B cell (primary cell): Measurements from ENCODE around the gene ANAPC10. TPM values are rescaled to one million over a fixed set of nuclear protein-coding genes. Genes with fewer than 3 reads are reported as not detected.

ENCODE experiments used
- ATAC-seq: fragments of 200-7000 bp; cut with Tn5 transposase; one replicate; pipeline ENCODE4 v1.10.0; 2021; ENCODE audit warnings: low read depth, mild to moderate bottlenecking, moderate number of reproducible peaks, moderate library complexity
- CTCF ChIA-PET: fragments of 350-600 bp; sonication (Branson Sonifier 250); formaldehyde crosslinking; loops from one replicate; lab custom pipeline; 2021; ENCODE audit warnings: antibody characterized with exemption, inconsistent platforms; lab: Charles Lee
- POLR2A ChIA-PET: fragments of 350-600 bp; sonication (Branson Sonifier 250); formaldehyde crosslinking; loops from one replicate; lab custom pipeline; 2021; ENCODE audit warnings: antibody characterized with exemption; lab: Charles Lee
- DNase-seq: peaks from one replicate; pipeline ENCODE4 v3.0.0; 2013
- H2AFZ ChIP-seq: 2 replicates; pipeline ENCODE4 v1.6.1; 2012; ENCODE audit warnings: mild to moderate bottlenecking, low read depth, low read length; ENCODE audit not compliant: insufficient read depth, poor library complexity, severe bottlenecking
- H3K27ac ChIP-seq, 2 donors: 1 replicate in 1 of 2; 2 replicates in 1 of 2; pipeline ENCODE4 v1.5.1; 2012 to 2013; ENCODE audit warnings: low read length in 2 of 2, mild to moderate bottlenecking in 2 of 2, moderate library complexity in 1 of 2
- H3K27me3 ChIP-seq, 4 experiments: fragments of 200-600 bp in 1 of 4; sonication (generic) in 1 of 4; replicated peaks in 1 of 4; 1 replicate in 2 of 4; 2 replicates in 2 of 4; pipeline versions ENCODE4 v1.6.1 to v1.7.0; 2013 to 2016; ENCODE audit warnings: low read length in 3 of 4, mild to moderate bottlenecking in 2 of 4, mixed read lengths in 1 of 4, moderate library complexity in 1 of 4; ENCODE audit not compliant: insufficient read depth in 4 of 4, control insufficient read depth in 3 of 4; ENCODE audit errors: control extremely low read depth in 1 of 4
- H3K36me3 ChIP-seq, 2 experiments: replicated peaks in 1 of 2; 1 replicate in 1 of 2; 2 replicates in 1 of 2; pipeline versions ENCODE4 v1.6.1 to v1.7.1; 2013; ENCODE audit warnings: low read length in 1 of 2; ENCODE audit not compliant: insufficient read depth in 2 of 2, control insufficient read depth in 1 of 2; ENCODE audit errors: control extremely low read depth in 1 of 2, extremely low read depth in 1 of 2
- H3K4me1 ChIP-seq, 2 donors: fragments of 200-600 bp in 1 of 2; sonication (generic) in 1 of 2; 1 replicate in 1 of 2; 2 replicates in 1 of 2; pipeline versions ENCODE4 v1.5.1 to v1.6.1; 2013 to 2017; ENCODE audit warnings: low read length in 2 of 2; ENCODE audit not compliant: control insufficient read depth in 2 of 2, insufficient read depth in 2 of 2
- H3K4me2 ChIP-seq: replicated peaks from 2 replicates; pipeline ENCODE3; 2012; ENCODE audit warnings: mild to moderate bottlenecking, low read depth, low read length; ENCODE audit not compliant: poor library complexity, severe bottlenecking
- H3K4me3 ChIP-seq, 5 experiments: fragments of 200-600 bp in 1 of 5; sonication (generic) in 1 of 5; 1 replicate in 3 of 5; 2 replicates in 2 of 5; pipeline versions ENCODE4 v1.5.1 to v1.7.0; 2011 to 2016; ENCODE audit warnings: low read length in 4 of 5, mild to moderate bottlenecking in 4 of 5, low read depth in 2 of 5, control low read depth in 1 of 5, moderate library complexity in 1 of 5; ENCODE audit not compliant: insufficient read depth in 1 of 5; ENCODE audit errors: control extremely low read depth in 1 of 5, extremely low read depth in 1 of 5
- H3K79me2 ChIP-seq: fragments of 200-600 bp; sonication (generic); one replicate; pipeline ENCODE4 v1.6.0; 2016; ENCODE audit warnings: low read length; ENCODE audit not compliant: control insufficient read depth, insufficient read depth
- H3K9ac ChIP-seq: fragments of 200-600 bp; sonication (generic); 2 replicates; pipeline ENCODE4 v1.6.1; 2017; ENCODE audit warnings: mild to moderate bottlenecking, low read length, moderate library complexity
- H3K9me3 ChIP-seq, 3 donors: one replicate each; pipeline versions ENCODE4 v1.6.1 to v1.7.1; 2013; ENCODE audit warnings: low read length in 2 of 3; ENCODE audit not compliant: control insufficient read depth in 2 of 3, insufficient read depth in 1 of 3; ENCODE audit errors: control extremely low read depth in 1 of 3
- H4K20me1 ChIP-seq: 2 replicates; pipeline ENCODE4 v1.6.0; 2012; ENCODE audit warnings: mild to moderate bottlenecking, low read length; ENCODE audit not compliant: insufficient read depth, control insufficient read depth, poor library complexity, severe bottlenecking
- H3K27ac Mint-ChIP-seq: one replicate; pipeline ENCODE4 v1.8.0; 2021; ENCODE audit warnings: mixed read lengths
- H3K27me3 Mint-ChIP-seq: one replicate; pipeline ENCODE4 v1.8.0; 2021; ENCODE audit warnings: mixed read lengths
- H3K4me1 Mint-ChIP-seq: one replicate; pipeline ENCODE4 v1.8.0; 2021; ENCODE audit warnings: mixed read lengths
- H3K4me3 Mint-ChIP-seq: one replicate; pipeline ENCODE4 v1.8.0; 2021; ENCODE audit warnings: mixed read lengths
- H3K9me3 Mint-ChIP-seq: one replicate; pipeline ENCODE4 v1.8.0; 2022; ENCODE audit warnings: mixed read lengths; ENCODE audit not compliant: insufficient read depth
- EZH2 ChIP-seq: IDR thresholded peaks from 2 replicates; pipeline ENCODE4 v1.6.1; 2012; ENCODE audit warnings: borderline replicate concordance, low read depth, mild to moderate bottlenecking, moderate library complexity, low read length; ENCODE audit not compliant: insufficient read depth, poor library complexity, severe bottlenecking
- WGBS: methylation state at CpG from one replicate; pipeline ENCODE4 v1.1.5; 2013; ENCODE audit warnings: missing lambda C conversion rate; ENCODE audit not compliant: insufficient coverage; 5-methylcytosine and 5-hydroxymethylcytosine counted together
- intact Hi-C: fragments of 100-400 bp; cut with micrococcal nuclease; formaldehyde crosslinking; loops from one replicate; pipeline ENCODE4 v1.10.0; 2022
- polyA plus RNA-seq: library from polyadenylated mRNA; depleted of rRNA; stranded (reverse); fragments of >200 nt; gene quantifications from 2 replicates; pipeline ENCODE4 v1.2.3, GENCODE V29; 2012
- total RNA-seq, 2 donors: library from RNA; stranded (reverse); fragments of 120-200 nt in 1 of 2; gene quantifications; 1 replicate in 1 of 2; 2 replicates in 1 of 2; pipeline versions ENCODE4 v1.2.3 to v1.2.4, GENCODE V29; 2013 to 2022
- TF ChIP-seq, protein P1 (sequence below): fragments of 200-600 bp; IDR thresholded peaks from one replicate; pipeline ENCODE4 v1.8.0; 2022; ENCODE audit warnings: antibody characterized with exemption, mild to moderate bottlenecking

The ANAPC10 gene
- total and polyA plus RNA-seq, 2 donors (not counting 1 experiment from before 2014, with no cell fraction given) = 17.4 to 18.9 TPM

DNA sequence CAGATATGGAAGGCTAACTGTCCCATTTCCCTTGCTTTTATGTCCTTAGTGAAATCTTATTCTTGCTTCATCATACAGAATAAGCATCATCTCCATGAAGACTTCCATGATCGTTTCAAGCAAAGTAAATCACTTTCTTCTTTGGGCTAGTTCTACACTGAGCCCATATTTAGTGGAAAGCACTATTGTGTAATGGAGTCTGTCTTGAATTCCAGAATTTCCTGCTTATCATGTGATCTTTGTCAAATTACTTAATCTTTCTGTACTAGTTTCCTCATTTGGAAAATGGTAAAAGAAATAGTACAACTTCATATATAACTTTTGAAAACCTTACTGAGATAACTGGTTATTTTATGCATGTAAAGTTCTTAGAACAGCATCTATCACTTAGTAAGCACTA, 7.6 kb downstream of the ANAPC10 start:
- CTCF ChIA-PET = no interaction called here
- DNase-seq = no peak
- Mint-ChIP-seq H3K4me3 (no peak overlapping the region), H3K4me1 (peaks cover 18% of the 10 kb centered on the region), H3K9me3 (peaks cover 2% of the 10 kb centered on the region), H3K27me3 (no peaks in the 10 kb centered on the region), H3K27ac (no peak overlapping the region)
- no peak overlapping the region for H3K4me3 ChIP-seq
- peaks cover 13% of the 10 kb centered on the region for H4K20me1 ChIP-seq
- intact Hi-C loops = loop anchor here (10.0 kb wide), 1 partner anchor 954 kb away; no protein-coding TSS in a partner anchor
- no peak overlapping the region for H3K9ac ChIP-seq
- TF ChIP-seq EZH2 = no peak
- TF ChIP-seq, protein P1, sequence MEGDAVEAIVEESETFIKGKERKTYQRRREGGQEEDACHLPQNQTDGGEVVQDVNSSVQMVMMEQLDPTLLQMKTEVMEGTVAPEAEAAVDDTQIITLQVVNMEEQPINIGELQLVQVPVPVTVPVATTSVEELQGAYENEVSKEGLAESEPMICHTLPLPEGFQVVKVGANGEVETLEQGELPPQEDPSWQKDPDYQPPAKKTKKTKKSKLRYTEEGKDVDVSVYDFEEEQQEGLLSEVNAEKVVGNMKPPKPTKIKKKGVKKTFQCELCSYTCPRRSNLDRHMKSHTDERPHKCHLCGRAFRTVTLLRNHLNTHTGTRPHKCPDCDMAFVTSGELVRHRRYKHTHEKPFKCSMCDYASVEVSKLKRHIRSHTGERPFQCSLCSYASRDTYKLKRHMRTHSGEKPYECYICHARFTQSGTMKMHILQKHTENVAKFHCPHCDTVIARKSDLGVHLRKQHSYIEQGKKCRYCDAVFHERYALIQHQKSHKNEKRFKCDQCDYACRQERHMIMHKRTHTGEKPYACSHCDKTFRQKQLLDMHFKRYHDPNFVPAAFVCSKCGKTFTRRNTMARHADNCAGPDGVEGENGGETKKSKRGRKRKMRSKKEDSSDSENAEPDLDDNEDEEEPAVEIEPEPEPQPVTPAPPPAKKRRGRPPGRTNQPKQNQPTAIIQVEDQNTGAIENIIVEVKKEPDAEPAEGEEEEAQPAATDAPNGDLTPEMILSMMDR = no peak
- WGBS = no CpG with 5 or more reads among the region's 1 CpG
- no peak for ATAC-seq
- no peaks in the 10 kb centered on the region for H3K27me3 ChIP-seq
- POLR2A ChIA-PET = no interaction called here
- peaks cover 0 to 40% of the 10 kb centered on the region in 2 experiments for H3K36me3 ChIP-seq
- no peak overlapping the region for H2AFZ ChIP-seq
- no peak overlapping the region for H3K27ac ChIP-seq
- peaks cover 4 to 5% of the 10 kb centered on the region in 2 donors for H3K4me1 ChIP-seq
- H3K4me2 ChIP-seq = no peak overlapping the region
- peaks cover 0 to 7% (median 2%) of the 10 kb centered on the region in 3 donors for H3K9me3 ChIP-seq
- H3K79me2 ChIP-seq = peaks cover 65% of the 10 kb centered on the region

DNA sequence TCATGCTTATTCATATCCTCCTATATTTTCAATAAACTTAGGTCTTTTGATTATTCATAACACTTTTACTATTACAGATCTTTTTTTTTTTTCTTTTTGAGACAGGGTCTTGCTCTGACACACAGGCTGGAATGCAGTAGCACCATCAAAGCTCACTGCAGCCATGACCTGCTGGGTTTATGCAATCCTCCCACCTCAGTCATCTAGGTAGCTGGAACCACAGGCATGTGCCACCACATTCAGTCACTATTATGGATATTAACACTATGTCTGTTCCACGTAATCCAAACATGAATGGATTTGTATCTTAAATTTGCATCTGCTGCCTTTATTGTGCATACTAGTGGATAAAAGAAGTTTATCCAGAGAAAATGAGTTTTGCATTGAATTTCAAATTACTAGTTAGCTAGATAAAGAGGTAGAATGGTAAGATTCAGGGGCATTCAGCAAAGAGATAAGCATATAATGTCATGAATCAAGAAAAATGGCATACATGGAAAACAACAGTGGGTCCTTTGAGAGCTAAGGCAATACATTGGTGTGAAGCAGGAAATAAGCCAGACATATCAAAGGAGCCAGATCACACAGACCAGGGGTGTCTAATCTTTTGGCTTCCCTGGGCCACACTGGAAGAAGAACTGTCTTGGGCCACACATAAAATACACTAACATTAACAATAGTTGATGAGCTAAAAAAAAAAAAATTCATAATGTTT, 13.9 kb downstream of the ANAPC10 start:
- Mint-ChIP-seq H3K4me1 (peaks cover 7% of the 10 kb centered on the region), H3K4me3 (no peak overlapping the region), H3K27ac (no peak overlapping the region), H3K9me3 (no peaks in the 10 kb centered on the region), H3K27me3 (no peaks in the 10 kb centered on the region)
- Histone ChIP-seq H3K4me2 (no peak overlapping the region), H3K9me3 (no peaks in the 10 kb centered on the region), H3K4me3 (no peak overlapping the region), H3K4me1 (no peaks in the 10 kb centered on the region), H3K9ac (no peak overlapping the region), H3K27me3 (no peaks in the 10 kb centered on the region), H3K36me3 (peaks cover 2 to 3% of the 10 kb centered on the region in 2 experiments), H2AFZ (no peak overlapping the region), H3K27ac (no peak overlapping the region), H4K20me1 (no peaks in the 10 kb centered on the region), H3K79me2 (peaks cover 30% of the 10 kb centered on the region)
- DNase-seq (no peak), ATAC-seq (no peak)
- ChIA-PET POLR2A (no interaction called here), CTCF (interaction anchor here (0.6 to 2.0 kb wide), 2 partner anchors 22 to 118 kb away, joined by 3 to 6 read pairs; no protein-coding TSS in a partner anchor)
- intact Hi-C loops = no loop called here
- TF ChIP-seq, protein P1 = no peak
- WGBS = no CpG with 5 or more reads among the region's 1 CpG
